IPS-15b (cell line): ENCODE data around the gene CDKN1B.

Source experiments
- H3K27me3 ChIP-seq: one replicate; pipeline ENCODE4 v1.6.1; 2013; ENCODE audit warnings: low read length; ENCODE audit not compliant: control insufficient read depth, insufficient read depth
- H3K36me3 ChIP-seq: one replicate; pipeline ENCODE4 v1.6.1; 2013; ENCODE audit warnings: low read length; ENCODE audit not compliant: control insufficient read depth, insufficient read depth
- H3K4me1 ChIP-seq: one replicate; pipeline ENCODE4 v1.6.1; 2013; ENCODE audit warnings: mild to moderate bottlenecking, low read length; ENCODE audit not compliant: control insufficient read depth, insufficient read depth
- H3K4me3 ChIP-seq: one replicate; pipeline ENCODE4 v1.5.1; 2013; ENCODE audit warnings: low read depth, low read length
- H3K9ac ChIP-seq: one replicate; pipeline ENCODE4 v1.6.1; 2013; ENCODE audit warnings: low read depth, mild to moderate bottlenecking, low read length
- H3K9me3 ChIP-seq: one replicate; pipeline ENCODE4 v1.6.1; 2013; ENCODE audit warnings: mild to moderate bottlenecking, low read length; ENCODE audit not compliant: control insufficient read depth, insufficient read depth

The CDKN1B gene

GRCh38 chr12:12747278-12747677, 30.1 kb downstream of the CDKN1B start:
- Histone ChIP-seq H3K27me3 (no peaks in the 10 kb centered on the region), H3K9ac (no peak overlapping the region), H3K36me3 (no peaks in the 10 kb centered on the region), H3K4me3 (no peak overlapping the region), H3K4me1 (no peaks in the 10 kb centered on the region), H3K9me3 (no peaks in the 10 kb centered on the region)

GRCh38 chr12:12748044-12748443, 30.9 kb downstream of the CDKN1B start:
- no peak overlapping the region for H3K9ac ChIP-seq

DNA sequence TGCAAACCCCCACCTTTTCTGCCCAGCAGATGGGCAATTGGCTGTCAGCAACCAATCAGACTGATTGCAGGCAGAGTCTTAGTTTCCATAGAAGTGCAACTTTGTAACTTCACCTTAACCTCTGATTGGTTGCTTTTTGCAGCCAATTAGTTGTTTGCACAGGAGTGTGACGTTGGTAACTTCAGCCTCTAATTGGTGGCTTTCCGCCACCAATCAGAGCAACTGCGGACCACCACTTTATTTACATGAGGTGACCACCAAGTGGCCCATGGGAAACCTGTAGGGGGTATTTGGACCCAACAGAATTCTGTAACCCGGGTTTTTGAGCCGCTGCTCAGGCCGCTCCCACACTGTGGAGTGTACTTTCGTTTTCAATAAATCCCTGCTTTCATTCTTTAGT, 32.3 kb downstream of the CDKN1B start:
- Histone ChIP-seq H3K9me3 (no peaks in the 10 kb centered on the region), H3K27me3 (no peaks in the 10 kb centered on the region), H3K36me3 (no peaks in the 10 kb centered on the region), H3K9ac (no peak overlapping the region), H3K4me1 (no peaks in the 10 kb centered on the region), H3K4me3 (no peak overlapping the region)

More at GRCh38 chr12:12748044-12748443, 30.9 kb downstream of the CDKN1B start:
- H3K36me3 ChIP-seq = no peaks in the 10 kb centered on the region
- H3K4me3 ChIP-seq = no peak overlapping the region
- H3K4me1 ChIP-seq = no peaks in the 10 kb centered on the region
- no peaks in the 10 kb centered on the region for H3K27me3 ChIP-seq
- no peaks in the 10 kb centered on the region for H3K9me3 ChIP-seq

GRCh38 chr12:12755923-12756322, 38.8 kb downstream of the CDKN1B start:
- no peak overlapping the region for H3K4me3 ChIP-seq
- H3K9me3 ChIP-seq = no peaks in the 10 kb centered on the region
- no peaks in the 10 kb centered on the region for H3K27me3 ChIP-seq
- H3K4me1 ChIP-seq = no peaks in the 10 kb centered on the region
- H3K36me3 ChIP-seq = no peaks in the 10 kb centered on the region
- H3K9ac ChIP-seq = no peak overlapping the region

GRCh38 chr12:12757121-12757520, 40.0 kb downstream of the CDKN1B start:
- Histone ChIP-seq H3K36me3 (no peaks in the 10 kb centered on the region), H3K9ac (no peak overlapping the region), H3K27me3 (no peaks in the 10 kb centered on the region)

DNA sequence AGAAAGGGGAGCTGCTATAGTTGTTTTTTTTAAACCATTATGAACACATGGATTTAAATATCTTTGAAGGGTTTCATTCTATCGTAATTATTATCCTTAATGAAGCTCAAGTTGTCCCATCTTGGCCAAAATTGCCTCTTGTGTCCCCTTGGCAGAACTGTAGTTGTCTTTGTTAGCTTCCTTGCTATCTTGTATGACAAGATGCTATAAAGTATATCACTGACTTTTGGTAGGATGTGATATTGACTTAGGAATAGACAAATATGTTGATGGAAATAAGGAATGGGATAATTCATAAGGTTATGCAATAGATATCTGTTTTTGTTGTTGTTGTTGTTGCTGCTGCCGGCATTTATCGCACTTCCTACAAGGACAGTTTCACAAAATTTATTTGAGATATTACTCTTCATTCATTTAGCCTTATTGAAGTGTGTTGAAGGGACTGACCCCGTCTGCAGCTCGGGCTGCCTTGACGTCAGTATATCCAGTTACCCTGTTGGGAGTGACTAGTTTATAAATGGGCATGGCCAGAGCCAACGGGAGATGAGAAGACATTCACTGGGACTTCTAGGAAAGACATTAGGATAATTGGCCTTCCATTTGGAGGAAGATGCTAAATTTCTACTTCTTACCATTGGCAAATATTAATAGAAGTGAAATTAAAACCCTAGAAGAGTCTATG, 42.2 kb downstream of the CDKN1B start:
- Histone ChIP-seq H3K4me1 (no peaks in the 10 kb centered on the region), H3K9ac (no peak overlapping the region), H3K9me3 (no peaks in the 10 kb centered on the region), H3K36me3 (no peaks in the 10 kb centered on the region), H3K4me3 (no peak overlapping the region), H3K27me3 (no peaks in the 10 kb centered on the region)

More at GRCh38 chr12:12757121-12757520, 40.0 kb downstream of the CDKN1B start:
- H3K9me3 ChIP-seq = no peaks in the 10 kb centered on the region
- H3K4me3 ChIP-seq = no peak overlapping the region
- H3K4me1 ChIP-seq = no peaks in the 10 kb centered on the region

DNA sequence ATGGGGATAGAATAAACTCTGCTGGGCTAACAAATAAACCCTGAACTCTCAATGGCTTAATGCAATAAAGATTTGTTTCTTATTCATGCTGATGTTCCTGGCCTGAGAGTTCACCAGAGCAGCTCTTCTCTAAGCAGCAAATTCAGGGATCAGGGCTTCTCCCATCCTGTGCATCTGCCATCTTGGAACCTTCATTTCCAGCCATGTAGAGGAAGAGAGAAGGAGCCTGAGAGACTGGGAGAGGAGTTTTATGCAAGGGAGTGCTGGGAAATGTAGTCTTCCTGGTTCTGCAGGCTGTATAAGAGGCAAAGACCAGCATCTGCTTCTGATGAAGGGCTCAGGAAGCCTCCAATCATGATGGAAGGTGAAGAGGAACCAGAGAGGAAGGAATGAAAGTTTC, 47.7 kb downstream of the CDKN1B start:
- no peaks in the 10 kb centered on the region for H3K4me1 ChIP-seq
- no peak overlapping the region for H3K9ac ChIP-seq
- H3K27me3 ChIP-seq = no peaks in the 10 kb centered on the region
- no peaks in the 10 kb centered on the region for H3K36me3 ChIP-seq
- H3K9me3 ChIP-seq = no peaks in the 10 kb centered on the region
- H3K4me3 ChIP-seq = no peak overlapping the region

DNA sequence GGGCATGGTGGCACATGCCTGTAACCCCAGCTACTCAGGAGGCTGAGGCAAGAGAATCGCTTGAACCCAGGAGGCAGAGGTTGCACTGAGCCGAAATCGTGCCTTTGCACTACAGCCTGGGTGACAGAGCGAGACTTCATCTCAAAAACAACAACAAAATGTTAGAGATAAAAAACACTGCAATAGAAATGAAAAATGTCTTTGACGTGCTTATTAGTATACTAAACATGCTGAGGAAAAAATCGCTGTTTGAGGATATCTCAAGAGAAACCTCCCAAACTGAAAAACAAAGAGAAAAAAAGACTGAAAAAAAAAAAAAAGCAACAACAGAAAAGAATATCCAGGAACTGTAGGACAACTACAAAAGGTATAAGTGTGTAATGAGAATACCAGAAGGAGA, 53.1 kb downstream of the CDKN1B start:
- no peak overlapping the region for H3K9ac ChIP-seq
- H3K27me3 ChIP-seq = no peaks in the 10 kb centered on the region
- H3K4me1 ChIP-seq = no peaks in the 10 kb centered on the region
- H3K4me3 ChIP-seq = no peak overlapping the region
- no peaks in the 10 kb centered on the region for H3K36me3 ChIP-seq
- H3K9me3 ChIP-seq = no peaks in the 10 kb centered on the region
